Colonic mucosa (tissue), 4 donors: ENCODE results near the gene MEGF6. TPM values are rescaled to one million over a fixed set of nuclear protein-coding genes. Genes with fewer than 3 reads are reported as not detected.

Experiments used
- DNase-seq: peaks from one replicate; pipeline ENCODE4 v3.0.0-alpha.2; 2020
- H3K27ac ChIP-seq: fragments of 200-600 bp; one replicate; pipeline ENCODE4 v1.8.0; 2021
- H3K27me3 ChIP-seq: fragments of 200-600 bp; one replicate; pipeline ENCODE4 v1.8.0; 2021
- H3K36me3 ChIP-seq: fragments of 200-600 bp; one replicate; pipeline ENCODE4 v1.8.0; 2021
- H3K4me1 ChIP-seq: fragments of 200-600 bp; one replicate; pipeline ENCODE4 v1.8.0; 2021; ENCODE audit warnings: mild to moderate bottlenecking
- H3K4me3 ChIP-seq: fragments of 200-600 bp; one replicate; pipeline ENCODE4 v1.8.0; 2021
- H3K9ac ChIP-seq, 2 donors: one replicate each; pipeline ENCODE4 v1.7.0; 2013; ENCODE audit warnings: control low read depth in 2 of 2, low read depth in 2 of 2, low read length in 2 of 2
- H3K9me3 ChIP-seq: fragments of 200-600 bp; one replicate; pipeline ENCODE4 v1.8.0; 2021
- CTCF ChIP-seq: fragments of 200-600 bp; IDR thresholded peaks from one replicate; pipeline ENCODE4 v1.8.0; 2022; ENCODE audit warnings: antibody characterized with exemption, mild to moderate bottlenecking
- intact Hi-C: fragments of 100-400 bp; cut with DNase I; formaldehyde crosslinking; loops from one replicate; pipeline ENCODE4 v1.14.1; 2022
- total RNA-seq, 2 donors: library from RNA; stranded (reverse); fragmentation: NEBNext Ultra II Directional in 1 of 2; extraction: Animal tissue kit (Norgen Biotek cat#: 25700) in 1 of 2; gene quantifications; one replicate each; pipeline ENCODE4 v1.2.1, GENCODE V29; 2021
- donor health status: healthy.
- donor health status: DM: no; HTN: no; CAD: no.
- donor health status: DM: no; HTN: no; CAD: no.

Gene MEGF6
- total RNA-seq, 2 donors from 2014 or later: 5.2 to 6.4 TPM

DNA sequence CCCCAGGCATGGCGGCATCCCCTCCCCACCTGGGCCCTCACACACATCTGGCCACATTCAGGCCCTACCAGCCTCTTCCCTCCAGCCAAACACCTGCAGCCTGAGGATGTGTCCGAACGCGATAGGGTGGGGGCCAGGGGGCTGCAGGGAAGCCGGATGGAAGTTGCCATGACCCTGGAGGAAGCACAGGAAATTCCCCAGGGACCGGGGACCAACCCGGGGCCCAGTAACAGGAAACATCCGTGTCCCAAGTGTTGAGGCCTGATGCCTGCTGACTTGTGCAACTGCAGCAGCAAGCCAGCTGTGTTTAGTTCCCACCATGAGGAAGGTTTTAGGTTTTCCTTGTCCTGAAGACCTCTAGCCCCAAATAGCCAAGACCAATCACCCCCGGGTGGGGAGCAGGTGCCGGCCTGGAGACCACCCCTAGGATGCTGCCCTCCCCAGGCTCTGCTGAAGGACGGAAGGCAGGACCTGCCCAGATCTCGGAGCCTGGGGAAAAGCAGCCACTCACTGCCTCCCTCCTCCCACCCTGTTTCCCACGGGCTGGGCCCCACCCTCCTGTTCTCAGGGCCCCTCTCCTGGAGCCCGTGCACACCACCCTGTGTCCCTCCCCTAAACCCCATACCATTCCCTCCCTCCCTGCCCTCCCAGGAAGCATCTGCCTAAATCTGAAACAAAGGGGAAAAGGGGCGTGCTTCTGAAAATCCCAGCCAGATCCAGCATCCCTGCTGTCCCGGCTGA, 29.8 kb downstream of the MEGF6 start:
- H3K36me3 ChIP-seq: no peaks in the 10 kb centered on the region
- no peak for DNase-seq
- no peaks in the 10 kb centered on the region for H3K9me3 ChIP-seq
- no peak overlapping the region for H3K27ac ChIP-seq
- TF ChIP-seq CTCF: no peak
- no peaks in the 10 kb centered on the region for H3K27me3 ChIP-seq
- no peak overlapping the region for H3K9ac ChIP-seq
- intact Hi-C loops: no loop called here
- H3K4me3 ChIP-seq: no peak overlapping the region
- H3K4me1 ChIP-seq: no peaks in the 10 kb centered on the region

- intact Hi-C loops: no loop called here
- H3K27ac ChIP-seq: no peak overlapping the region
- DNase-seq: no peak
- H3K4me1 ChIP-seq: no peaks in the 10 kb centered on the region
- H3K36me3 ChIP-seq: no peaks in the 10 kb centered on the region
- no peak overlapping the region for H3K4me3 ChIP-seq
- no peaks in the 10 kb centered on the region for H3K9me3 ChIP-seq
- no peaks in the 10 kb centered on the region for H3K27me3 ChIP-seq
- TF ChIP-seq CTCF: no peak
- H3K9ac ChIP-seq: no peak overlapping the region
These were observed 31.1 kb downstream of the MEGF6 start for GRCh38 chr1:3580231-3580630.

- Histone ChIP-seq H3K27ac (no peak overlapping the region), H3K4me1 (no peaks in the 10 kb centered on the region), H3K27me3 (no peaks in the 10 kb centered on the region), H3K4me3 (no peak overlapping the region), H3K9me3 (no peaks in the 10 kb centered on the region), H3K9ac (no peak overlapping the region), H3K36me3 (no peaks in the 10 kb centered on the region)
- intact Hi-C loops: no loop called here
- no peak for TF ChIP-seq CTCF
- DNase-seq: no peak
These were observed 31.7 kb downstream of the MEGF6 start for GRCh38 chr1:3579626-3580025.

- Histone ChIP-seq H3K27me3 (no peaks in the 10 kb centered on the region), H3K9ac (no peak overlapping the region)
- no peak for DNase-seq
These were observed 32.4 kb downstream of the MEGF6 start for GRCh38 chr1:3578906-3579305.

DNA sequence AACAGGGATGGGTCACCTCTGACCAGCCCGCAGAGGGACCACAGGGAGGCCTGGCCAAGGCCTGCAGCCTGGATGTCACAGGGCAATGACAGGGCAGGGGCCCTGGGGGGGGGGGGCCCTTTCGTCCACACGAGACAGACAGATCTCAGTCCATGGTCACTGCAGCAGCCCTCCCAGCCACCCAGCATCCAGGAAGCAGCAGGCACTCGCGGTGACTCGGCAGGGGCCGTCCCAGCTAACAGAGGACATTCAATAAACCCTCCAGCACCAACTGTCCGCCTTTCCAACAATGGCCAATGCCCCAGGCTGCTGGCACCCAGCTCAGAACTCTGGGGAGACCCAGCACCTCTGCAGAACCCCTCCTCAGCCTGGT, 32.9 kb downstream of the MEGF6 start:
- Histone ChIP-seq H3K4me1 (no peaks in the 10 kb centered on the region), H3K9me3 (no peaks in the 10 kb centered on the region), H3K27ac (no peak overlapping the region), H3K27me3 (no peaks in the 10 kb centered on the region), H3K9ac (no peak overlapping the region), H3K36me3 (no peaks in the 10 kb centered on the region), H3K4me3 (no peak overlapping the region)
- intact Hi-C loops: no loop called here
- TF ChIP-seq CTCF: no peak
- no peak for DNase-seq

More at GRCh38 chr1:3578906-3579305, 32.4 kb downstream of the MEGF6 start:
- no peak for TF ChIP-seq CTCF
- Histone ChIP-seq H3K9me3 (no peaks in the 10 kb centered on the region), H3K4me3 (no peak overlapping the region), H3K27ac (no peak overlapping the region), H3K36me3 (no peaks in the 10 kb centered on the region), H3K4me1 (no peaks in the 10 kb centered on the region)
- intact Hi-C loops: no loop called here
